ENCODE data around the gene C3orf49. TPM values are rescaled to one million over a fixed set of nuclear protein-coding genes. Genes with fewer than 3 reads are reported as not detected.
A peak's percentile ranks its signal among the peaks of the same experiment; 100 is the strongest.

The C3orf49 gene
- total RNA-seq, 1 experiment from 2014 or later = not detected

GRCh38 chr3:63814237-63814636, 4.9 kb upstream of the C3orf49 start:
- no peaks in the 10 kb centered on the region for H3K27me3 ChIP-seq (ENCODE audit: low read length)
- H3F3A ChIP-seq (ENCODE audit: low read length, unreplicated experiment) = no peaks in the 10 kb centered on the region
- no peak overlapping the region for H2AFZ ChIP-seq (ENCODE audit: low read length)
- no peaks in the 10 kb centered on the region for H4K20me1 ChIP-seq (ENCODE audit: low read length)
- peaks cover 4% of the 10 kb centered on the region; the same call in 1 of the 2 replicates for H3K4me1 ChIP-seq (ENCODE audit: insufficient read depth, low read length)
- H3K27ac ChIP-seq (ENCODE audit: low read length) = no peak overlapping the region
- H3K9ac ChIP-seq (ENCODE audit: low read length) = no peak overlapping the region
- DNase-seq = no peak
- H3K9me3 ChIP-seq (ENCODE audit: low read length) = no peaks in the 10 kb centered on the region
- intact Hi-C loops (cut with micrococcal nuclease) = no loop called here
- no peak overlapping the region for H3K4me3 ChIP-seq (ENCODE audit: low read length)
- BruUV-seq (replicated peaks) = no TSS peak
- H3K79me2 ChIP-seq (ENCODE audit: low read length) = no peaks in the 10 kb centered on the region
- no peak for ATAC-seq
- ChIA-PET POLR2A (ENCODE audit: unreplicated experiment) (no interaction called here), CTCF (no interaction called here)
- no peaks in the 10 kb centered on the region for H3K36me3 ChIP-seq (ENCODE audit: low read depth, low read length)
- no peaks in the 10 kb centered on the region for H3K9me2 ChIP-seq (replicated peaks; ENCODE audit: low read length)
- TF ChIP-seq EZH2phosphoT487 (IDR thresholded peaks at IDR 0.05; ENCODE audit: borderline replicate concordance, low read length) = no peak
- TF ChIP-seq EZH2 (IDR thresholded peaks at IDR 0.05; ENCODE audit: low read length, unreplicated experiment) = no peak
- TF ChIP-seq CTCF (conservative IDR thresholded peaks at IDR 0.05; ENCODE audit: low read depth, low read length) = no peak
- no peak overlapping the region for H3K4me2 ChIP-seq (ENCODE audit: low read length)

GRCh38 chr3:63817225-63817624, 1.9 kb upstream of the C3orf49 start:
- BruUV-seq (replicated peaks) = no TSS peak
- Histone ChIP-seq H3K9me2 (replicated peaks; ENCODE audit: low read length) (no peaks in the 10 kb centered on the region), H3K27me3 (ENCODE audit: low read length) (no peaks in the 10 kb centered on the region), H3F3A (ENCODE audit: low read length, unreplicated experiment) (no peaks in the 10 kb centered on the region), H4K20me1 (ENCODE audit: low read length) (no peaks in the 10 kb centered on the region), H3K4me1 (ENCODE audit: insufficient read depth, low read length) (no peaks in the 10 kb centered on the region), H3K36me3 (ENCODE audit: low read depth, low read length) (no peaks in the 10 kb centered on the region), H3K4me2 (ENCODE audit: low read length) (no peak overlapping the region), H3K9me3 (ENCODE audit: low read length) (no peaks in the 10 kb centered on the region), H2AFZ (ENCODE audit: low read length) (no peak overlapping the region), H3K27ac (ENCODE audit: low read length) (no peak overlapping the region), H3K4me3 (ENCODE audit: low read length) (no peak overlapping the region), H3K9ac (ENCODE audit: low read length) (no peak overlapping the region), H3K79me2 (ENCODE audit: low read length) (no peaks in the 10 kb centered on the region)
- intact Hi-C loops (cut with micrococcal nuclease) = loop anchor here (5.0 kb wide), 1 partner anchor 155 kb away; no protein-coding TSS in a partner anchor
- DNase-seq (no peak), ATAC-seq (no peak)
- POLR2A ChIA-PET (ENCODE audit: unreplicated experiment) = no interaction called here
- TF ChIP-seq EZH2phosphoT487 (IDR thresholded peaks at IDR 0.05; ENCODE audit: borderline replicate concordance, low read length) (no peak), EZH2 (IDR thresholded peaks at IDR 0.05; ENCODE audit: low read length, unreplicated experiment) (no peak), CTCF (conservative IDR thresholded peaks at IDR 0.05; ENCODE audit: low read depth, low read length) (no peak)
- CTCF ChIA-PET = no interaction called here

GRCh38 chr3:63818282-63819150, 583 bp upstream of the C3orf49 start:
- Histone ChIP-seq H3K4me1 (ENCODE audit: insufficient read depth, low read length) (no peaks in the 10 kb centered on the region), H3K4me2 (ENCODE audit: low read length) (peak overlapping the region; percentile 56; the same call in 1 of the 2 replicates), H3K27ac (ENCODE audit: low read length) (no peak overlapping the region), H3K79me2 (ENCODE audit: low read length) (no peaks in the 10 kb centered on the region), H3K9ac (ENCODE audit: low read length) (no peak overlapping the region), H3K27me3 (ENCODE audit: low read length) (no peaks in the 10 kb centered on the region), H3K9me3 (ENCODE audit: low read length) (no peaks in the 10 kb centered on the region), H2AFZ (ENCODE audit: low read length) (no peak overlapping the region), H4K20me1 (ENCODE audit: low read length) (no peaks in the 10 kb centered on the region), H3F3A (ENCODE audit: low read length, unreplicated experiment) (no peaks in the 10 kb centered on the region), H3K36me3 (ENCODE audit: low read depth, low read length) (no peaks in the 10 kb centered on the region), H3K9me2 (replicated peaks; ENCODE audit: low read length) (no peaks in the 10 kb centered on the region), H3K4me3 (ENCODE audit: low read length) (no peak overlapping the region)
- ChIA-PET CTCF (interaction anchor here (0.6 kb wide), 1 partner anchor 468 kb away, joined by 3 read pairs; no protein-coding TSS in a partner anchor), POLR2A (ENCODE audit: unreplicated experiment) (no interaction called here)
- intact Hi-C loops (cut with micrococcal nuclease) = loop anchor here (1.0 to 5.0 kb wide), 2 partner anchors 156 to 469 kb away; no protein-coding TSS in a partner anchor
- BruUV-seq (replicated peaks) = no TSS peak
- DNase-seq (peak; percentile 54), ATAC-seq (peak; percentile 58)
- TF ChIP-seq EZH2phosphoT487 (IDR thresholded peaks at IDR 0.05; ENCODE audit: borderline replicate concordance, low read length) (no peak), CTCF (conservative IDR thresholded peaks at IDR 0.05; ENCODE audit: low read depth, low read length) (peak; percentile 70), EZH2 (IDR thresholded peaks at IDR 0.05; ENCODE audit: low read length, unreplicated experiment) (no peak)

All from PC-3 (cell line).